Mesendoderm (in vitro differentiated cells): Measurements from ENCODE around the gene TBK1.

ENCODE experiments used
- DNase-seq: peaks from one replicate; pipeline ENCODE4 v3.0.0; 2013
- H2AK5ac ChIP-seq: 2 replicates; pipeline ENCODE4 v1.6.1; 2013; ENCODE audit warnings: low read length, inconsistent platforms
- H2BK120ac ChIP-seq: 2 replicates; pipeline ENCODE4 v1.6.1; 2013; ENCODE audit warnings: low read depth, mild to moderate bottlenecking, low read length, moderate library complexity, mixed read lengths
- H2BK15ac ChIP-seq: replicated peaks from 2 replicates; pipeline ENCODE4 v1.6.1; 2013; ENCODE audit warnings: low read depth, mild to moderate bottlenecking, moderate library complexity
- H2BK5ac ChIP-seq: 2 replicates; pipeline ENCODE4 v1.6.1; 2013; ENCODE audit warnings: low read length, inconsistent platforms
- H3K18ac ChIP-seq: 2 replicates; pipeline ENCODE4 v1.6.1; 2013; ENCODE audit warnings: mild to moderate bottlenecking, low read length, mixed read lengths
- H3K23ac ChIP-seq: one replicate; pipeline ENCODE4 v1.6.1; 2013; ENCODE audit warnings: low read length
- H3K27ac ChIP-seq: 2 replicates; pipeline ENCODE4 v1.5.1; 2013; ENCODE audit warnings: low read depth, mild to moderate bottlenecking, inconsistent platforms, low read length, moderate library complexity
- H3K27me3 ChIP-seq: 2 replicates; pipeline ENCODE4 v1.6.1; 2013; ENCODE audit warnings: low read length, control low read depth, mild to moderate bottlenecking, inconsistent platforms; ENCODE audit not compliant: insufficient read depth, poor library complexity
- H3K36me3 ChIP-seq: 2 replicates; pipeline ENCODE4 v1.6.1; 2013; ENCODE audit warnings: low read length, inconsistent platforms; ENCODE audit not compliant: control insufficient read depth, insufficient read depth
- H3K4ac ChIP-seq: one replicate; pipeline ENCODE4 v1.6.1; 2013; ENCODE audit warnings: low read depth, mild to moderate bottlenecking, low read length, moderate library complexity
- H3K4me1 ChIP-seq: 2 replicates; pipeline ENCODE4 v1.6.1; 2013; ENCODE audit warnings: low read depth, low read length, inconsistent platforms; ENCODE audit not compliant: control insufficient read depth
- H3K4me2 ChIP-seq: 2 replicates; pipeline ENCODE4 v1.6.1; 2013; ENCODE audit warnings: low read length
- H3K4me3 ChIP-seq: 2 replicates; pipeline ENCODE4 v1.5.1; 2013; ENCODE audit warnings: mild to moderate bottlenecking, low read length
- H3K56ac ChIP-seq: one replicate; pipeline ENCODE4 v1.6.1; 2013; ENCODE audit warnings: low read length
- H3K79me1 ChIP-seq: 2 replicates; pipeline ENCODE4 v1.6.1; 2013; ENCODE audit warnings: low read length, inconsistent platforms
- H3K79me2 ChIP-seq: 2 replicates; pipeline ENCODE4 v1.6.1; 2013; ENCODE audit warnings: mild to moderate bottlenecking, low read length; ENCODE audit not compliant: control insufficient read depth, insufficient read depth
- H3K9ac ChIP-seq: 2 replicates; pipeline ENCODE4 v1.6.1; 2013; ENCODE audit warnings: low read length, inconsistent platforms
- H4K5ac ChIP-seq: one replicate; pipeline ENCODE4 v1.6.1; 2013; ENCODE audit warnings: low read length
- H4K8ac ChIP-seq: one replicate; pipeline ENCODE4 v1.6.1; 2013; ENCODE audit warnings: low read depth, mild to moderate bottlenecking, control low read depth, low read length, moderate library complexity
- WGBS: extraction: QIAGEN DNeasy Blood & Tissue Kit; methylation state at CpG from one replicate; pipeline ENCODE4 v1.1.7; 2013; ENCODE audit warnings: low lambda C conversion rate, missing lambda C conversion rate; ENCODE audit not compliant: insufficient coverage; ENCODE audit errors: extremely low coverage; 5-methylcytosine and 5-hydroxymethylcytosine counted together

TBK1 gene

DNA sequence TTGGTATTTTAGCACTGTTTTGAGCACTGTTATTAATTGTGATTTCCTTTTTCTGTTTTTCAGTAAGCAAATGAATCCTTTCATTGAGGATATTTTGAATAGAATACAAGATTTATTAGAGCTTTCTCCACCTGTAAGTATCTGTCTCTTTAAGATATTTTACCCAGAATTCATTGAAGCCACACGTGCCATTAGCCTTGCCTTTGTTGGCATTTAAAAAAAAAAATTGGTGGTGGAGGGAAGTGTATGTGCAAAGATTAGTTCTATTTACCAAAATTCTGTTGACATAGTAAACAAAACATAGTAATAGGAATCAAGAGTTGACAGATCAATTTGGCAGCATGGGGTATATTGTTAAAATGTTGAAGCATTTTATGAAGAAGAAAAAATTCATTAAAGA lies 23.9 kb upstream of the TBK1 start:
- no CpG with 5 or more reads among the region's 1 CpG for WGBS
- no peak overlapping the region for H3K4me2 ChIP-seq
- no peaks in the 10 kb centered on the region for H3K79me2 ChIP-seq
- no peak overlapping the region for H4K5ac ChIP-seq
- H3K23ac ChIP-seq = no peak overlapping the region
- H3K4me3 ChIP-seq = no peak overlapping the region
- no peaks in the 10 kb centered on the region for H3K27me3 ChIP-seq
- no peak overlapping the region for H4K8ac ChIP-seq
- H3K9ac ChIP-seq = no peak overlapping the region
- H3K79me1 ChIP-seq = no peaks in the 10 kb centered on the region
- H3K56ac ChIP-seq = no peak overlapping the region
- no peak overlapping the region for H3K4ac ChIP-seq
- no peak overlapping the region for H2AK5ac ChIP-seq
- H2BK5ac ChIP-seq = no peak overlapping the region
- no peak overlapping the region for H2BK120ac ChIP-seq
- H3K4me1 ChIP-seq = no peaks in the 10 kb centered on the region
- H2BK15ac ChIP-seq = no peak overlapping the region
- DNase-seq = no peak
- H3K27ac ChIP-seq = no peak overlapping the region
- H3K36me3 ChIP-seq = peaks cover 12% of the 10 kb centered on the region
- H3K18ac ChIP-seq = no peak overlapping the region

DNA sequence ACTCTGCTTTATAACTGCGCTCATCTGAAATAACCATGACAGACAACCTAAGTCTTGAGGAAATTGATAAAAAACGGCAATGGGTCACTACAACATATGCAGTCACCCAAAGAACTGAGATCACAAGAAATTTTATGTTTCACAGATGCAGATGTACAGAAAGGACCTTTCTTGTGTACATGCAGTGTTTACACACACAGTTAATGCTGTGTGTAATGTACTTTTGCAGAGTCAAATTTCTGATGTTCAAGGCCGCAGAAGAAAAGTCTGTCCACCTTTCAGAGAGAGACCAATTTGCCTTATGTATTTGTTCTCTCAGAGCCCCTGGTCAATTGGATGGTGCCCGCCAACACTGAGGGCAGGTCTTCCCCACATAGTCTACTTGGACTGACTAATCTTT lies 23.0 kb upstream of the TBK1 start:
- Histone ChIP-seq H3K4ac (no peak overlapping the region), H3K27ac (no peak overlapping the region), H3K79me2 (no peaks in the 10 kb centered on the region), H3K27me3 (no peaks in the 10 kb centered on the region), H2BK5ac (no peak overlapping the region), H3K36me3 (peaks cover 15% of the 10 kb centered on the region), H3K4me1 (no peaks in the 10 kb centered on the region), H2BK15ac (no peak overlapping the region), H4K8ac (no peak overlapping the region), H2BK120ac (no peak overlapping the region), H3K79me1 (no peaks in the 10 kb centered on the region), H3K18ac (no peak overlapping the region), H3K9ac (no peak overlapping the region), H3K4me2 (no peak overlapping the region), H3K56ac (no peak overlapping the region), H3K4me3 (no peak overlapping the region), H3K23ac (no peak overlapping the region), H2AK5ac (no peak overlapping the region), H4K5ac (no peak overlapping the region)
- DNase-seq = no peak
- WGBS = no CpG with 5 or more reads among the region's 4 CpGs

GRCh38 chr12:64430886-64431285 lies 21.0 kb upstream of the TBK1 start:
- Histone ChIP-seq H3K56ac (no peak overlapping the region), H3K27ac (no peak overlapping the region), H4K8ac (no peak overlapping the region), H3K4me1 (no peaks in the 10 kb centered on the region), H3K4me2 (no peak overlapping the region), H3K4ac (no peak overlapping the region), H3K79me1 (no peaks in the 10 kb centered on the region), H2BK5ac (no peak overlapping the region), H4K5ac (no peak overlapping the region), H3K36me3 (peaks cover 14% of the 10 kb centered on the region), H2BK120ac (no peak overlapping the region), H3K9ac (no peak overlapping the region), H2AK5ac (no peak overlapping the region), H3K23ac (no peak overlapping the region), H2BK15ac (no peak overlapping the region), H3K18ac (no peak overlapping the region), H3K4me3 (no peak overlapping the region), H3K79me2 (no peaks in the 10 kb centered on the region), H3K27me3 (no peaks in the 10 kb centered on the region)
- DNase-seq = no peak
- no CpG with 5 or more reads among the region's 2 CpGs for WGBS

- H3K36me3 ChIP-seq = peaks cover 15% of the 10 kb centered on the region
Observed at GRCh38 chr12:64431791-64432190, 20.1 kb upstream of the TBK1 start.

DNA sequence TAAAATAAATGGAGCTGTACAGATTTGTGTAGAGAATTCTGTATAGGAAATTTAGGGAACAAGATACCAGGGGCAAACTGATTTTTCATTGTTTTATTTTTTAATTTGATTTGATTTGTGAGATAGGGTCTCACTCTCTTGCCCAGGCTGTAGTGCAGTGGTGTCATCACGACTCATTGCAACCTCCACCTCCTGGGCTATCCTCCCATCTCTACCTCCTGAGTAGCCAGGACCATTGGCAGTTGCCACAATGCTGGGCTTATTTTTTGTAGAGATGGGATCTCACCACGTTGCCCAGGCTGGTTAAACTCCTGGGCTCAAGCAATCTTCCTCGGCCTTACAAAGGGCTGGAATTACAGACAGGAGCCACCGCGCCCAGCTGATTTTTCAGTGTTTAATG lies 18.0 kb upstream of the TBK1 start:
- Histone ChIP-seq H3K79me2 (no peaks in the 10 kb centered on the region), H2BK5ac (no peak overlapping the region), H3K36me3 (peaks cover 19% of the 10 kb centered on the region), H3K9ac (no peak overlapping the region), H3K4ac (no peak overlapping the region), H3K27me3 (no peaks in the 10 kb centered on the region), H3K4me1 (no peaks in the 10 kb centered on the region), H2AK5ac (no peak overlapping the region), H3K23ac (no peak overlapping the region), H2BK15ac (no peak overlapping the region), H2BK120ac (no peak overlapping the region), H3K18ac (no peak overlapping the region), H4K8ac (no peak overlapping the region), H3K56ac (no peak overlapping the region), H3K79me1 (no peaks in the 10 kb centered on the region), H4K5ac (no peak overlapping the region), H3K4me3 (no peak overlapping the region), H3K4me2 (no peak overlapping the region), H3K27ac (no peak overlapping the region)
- no peak for DNase-seq
- no CpG with 5 or more reads among the region's 5 CpGs for WGBS

More at GRCh38 chr12:64431791-64432190, 20.1 kb upstream of the TBK1 start:
- Histone ChIP-seq H3K18ac (no peak overlapping the region), H4K5ac (no peak overlapping the region), H3K79me2 (no peaks in the 10 kb centered on the region), H3K9ac (no peak overlapping the region), H3K27ac (no peak overlapping the region), H2BK5ac (no peak overlapping the region), H3K4ac (no peak overlapping the region), H3K4me2 (no peak overlapping the region), H2AK5ac (no peak overlapping the region), H3K4me1 (no peaks in the 10 kb centered on the region), H3K4me3 (no peak overlapping the region), H4K8ac (no peak overlapping the region), H3K79me1 (no peaks in the 10 kb centered on the region), H2BK120ac (no peak overlapping the region), H3K23ac (no peak overlapping the region), H2BK15ac (no peak overlapping the region), H3K56ac (no peak overlapping the region), H3K27me3 (no peaks in the 10 kb centered on the region)
- WGBS = no CpG with 5 or more reads among the region's 4 CpGs
- no peak for DNase-seq

DNA sequence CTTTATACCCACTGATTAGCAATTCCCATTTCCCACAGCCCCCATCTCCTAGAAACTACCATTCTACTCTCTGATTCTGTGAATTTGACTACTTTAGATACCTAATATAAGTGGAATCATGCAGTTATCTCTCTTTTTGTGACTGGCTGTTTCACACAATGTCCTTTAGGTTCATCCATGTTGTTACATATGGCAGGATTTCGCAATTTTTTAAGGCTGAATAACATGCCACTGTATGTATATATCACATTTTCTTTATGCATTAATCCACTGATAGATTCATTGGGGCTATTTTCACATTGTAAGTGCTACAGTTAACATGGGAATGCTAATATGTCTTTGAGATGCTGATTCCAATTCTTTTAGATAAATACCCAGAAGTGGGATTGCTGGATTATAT lies 11.8 kb upstream of the TBK1 start:
- no peak overlapping the region for H2BK15ac ChIP-seq
- no peak overlapping the region for H3K9ac ChIP-seq
- H3K4me3 ChIP-seq = no peak overlapping the region
- no peak overlapping the region for H3K18ac ChIP-seq
- WGBS = no CpG with 5 or more reads among the region's 1 CpG
- no peak overlapping the region for H3K23ac ChIP-seq
- H2BK5ac ChIP-seq = no peak overlapping the region
- H3K79me2 ChIP-seq = no peaks in the 10 kb centered on the region
- H2BK120ac ChIP-seq = no peak overlapping the region
- peaks cover 16% of the 10 kb centered on the region for H3K36me3 ChIP-seq
- H3K4me2 ChIP-seq = no peak overlapping the region
- H3K27me3 ChIP-seq = no peaks in the 10 kb centered on the region
- no peak overlapping the region for H4K5ac ChIP-seq
- H2AK5ac ChIP-seq = no peak overlapping the region
- no peak overlapping the region for H3K4ac ChIP-seq
- no peak overlapping the region for H3K27ac ChIP-seq
- no peak for DNase-seq
- H3K79me1 ChIP-seq = no peaks in the 10 kb centered on the region
- no peak overlapping the region for H3K56ac ChIP-seq
- no peaks in the 10 kb centered on the region for H3K4me1 ChIP-seq
- no peak overlapping the region for H4K8ac ChIP-seq
